HG03575 (cell line): ENCODE measurements around the gene SPPL3.

Experiments
- ATAC-seq: cut with Tn5 transposase; IDR thresholded peaks from one replicate; pipeline ENCODE4 v1.9.1; 2021; ENCODE audit not compliant: unreplicated experiment, insufficient number of reproducible peaks, low FRiP score; ENCODE audit errors: extremely low read depth

The SPPL3 gene

GRCh38 chr12:120763250-120763649 lies 140.9 kb downstream of the SPPL3 start:
- no peak for ATAC-seq

GRCh38 chr12:120762086-120762485 lies 142.1 kb downstream of the SPPL3 start:
- ATAC-seq: no peak

GRCh38 chr12:120761519-120761934 lies 142.6 kb downstream of the SPPL3 start:
- ATAC-seq: no peak

GRCh38 chr12:120760349-120761254 lies 143.6 kb downstream of the SPPL3 start:
- ATAC-seq: no peak

- ATAC-seq: no peak
These were observed 144.4 kb downstream of the SPPL3 start for GRCh38 chr12:120759591-120760348.

- no peak for ATAC-seq
These were observed 145.2 kb downstream of the SPPL3 start for GRCh38 chr12:120758798-120759590.

- no peak for ATAC-seq
These were observed 146.2 kb downstream of the SPPL3 start for GRCh38 chr12:120757949-120758348.

GRCh38 chr12:120757226-120757742 lies 146.9 kb downstream of the SPPL3 start:
- ATAC-seq: no peak

GRCh38 chr12:120755269-120755668 lies 148.9 kb downstream of the SPPL3 start:
- ATAC-seq: no peak

GRCh38 chr12:120754792-120755191 lies 149.4 kb downstream of the SPPL3 start:
- no peak for ATAC-seq

GRCh38 chr12:120751389-120751788 lies 152.8 kb downstream of the SPPL3 start:
- no peak for ATAC-seq

GRCh38 chr12:120750806-120751205 lies 153.4 kb downstream of the SPPL3 start:
- ATAC-seq: no peak

- ATAC-seq: no peak
These were observed 154.9 kb downstream of the SPPL3 start for GRCh38 chr12:120749256-120749655.

- no peak for ATAC-seq
These were observed 155.9 kb downstream of the SPPL3 start for GRCh38 chr12:120748242-120748641.

- no peak for ATAC-seq
These were observed 159.2 kb downstream of the SPPL3 start for GRCh38 chr12:120744922-120745493.

- no peak for ATAC-seq
These were observed 162.4 kb downstream of the SPPL3 start for GRCh38 chr12:120741476-120742421.

GRCh38 chr12:120740871-120741270 lies 163.3 kb downstream of the SPPL3 start:
- no peak for ATAC-seq
